Measurements from ENCODE around the gene MTCL1.

DNA sequence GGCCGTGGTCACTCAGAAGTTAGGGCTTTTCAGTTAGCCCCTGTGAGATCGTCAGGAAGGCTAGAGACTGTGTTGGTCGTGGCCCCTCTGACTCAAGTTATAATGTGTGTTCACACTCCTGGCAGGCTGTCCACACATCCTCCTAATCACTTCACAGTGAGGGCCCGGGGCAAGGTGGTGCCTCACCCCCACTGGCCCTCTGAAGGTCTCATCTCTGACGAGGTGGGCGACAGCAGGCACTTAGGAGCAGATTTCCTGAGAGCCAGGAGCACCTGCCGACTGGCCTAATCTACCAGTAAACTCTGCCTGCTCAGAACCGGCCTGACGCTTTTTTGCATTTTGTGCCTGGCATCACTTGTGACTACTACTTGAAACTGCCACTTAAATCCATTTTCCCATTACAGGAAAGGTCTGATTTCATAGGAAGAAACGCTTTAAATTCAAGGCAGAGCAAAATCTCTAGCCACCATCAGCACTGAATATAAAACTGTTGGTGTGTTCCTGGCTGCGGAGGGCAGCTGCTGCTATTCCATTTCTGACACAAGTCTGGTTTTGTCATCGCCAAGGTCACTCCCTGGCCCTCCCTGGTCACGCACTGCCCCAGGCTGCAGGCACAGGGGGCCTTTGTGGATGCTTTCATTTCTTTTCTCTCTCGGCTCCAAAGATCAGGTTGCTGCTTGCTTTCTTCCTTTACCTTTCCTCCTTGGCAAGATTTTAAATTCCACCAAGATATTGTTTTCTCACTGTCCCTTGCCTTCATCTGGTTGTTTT, 48.1 kb upstream of the MTCL1 start:
- TF ChIP-seq MXI1 (IDR thresholded peaks at IDR 0.05; ENCODE audit: low read depth, low read length) (no peak), POLR2A (IDR thresholded peaks at IDR 0.05; ENCODE audit: low read depth, low read length) (no peak), NR2C2 (IDR thresholded peaks at IDR 0.05; ENCODE audit: borderline replicate concordance, control insufficient read depth, insufficient read length, low read depth) (no peak), POLR2AphosphoS5 (IDR thresholded peaks at IDR 0.05; ENCODE audit: low read length) (no peak), ZNF622 (IDR thresholded peaks at IDR 0.05) (no peak), SMC3 (IDR thresholded peaks at IDR 0.05; ENCODE audit: borderline replicate concordance, low read length) (no peak)
- TF ChIP-seq, protein P1, sequence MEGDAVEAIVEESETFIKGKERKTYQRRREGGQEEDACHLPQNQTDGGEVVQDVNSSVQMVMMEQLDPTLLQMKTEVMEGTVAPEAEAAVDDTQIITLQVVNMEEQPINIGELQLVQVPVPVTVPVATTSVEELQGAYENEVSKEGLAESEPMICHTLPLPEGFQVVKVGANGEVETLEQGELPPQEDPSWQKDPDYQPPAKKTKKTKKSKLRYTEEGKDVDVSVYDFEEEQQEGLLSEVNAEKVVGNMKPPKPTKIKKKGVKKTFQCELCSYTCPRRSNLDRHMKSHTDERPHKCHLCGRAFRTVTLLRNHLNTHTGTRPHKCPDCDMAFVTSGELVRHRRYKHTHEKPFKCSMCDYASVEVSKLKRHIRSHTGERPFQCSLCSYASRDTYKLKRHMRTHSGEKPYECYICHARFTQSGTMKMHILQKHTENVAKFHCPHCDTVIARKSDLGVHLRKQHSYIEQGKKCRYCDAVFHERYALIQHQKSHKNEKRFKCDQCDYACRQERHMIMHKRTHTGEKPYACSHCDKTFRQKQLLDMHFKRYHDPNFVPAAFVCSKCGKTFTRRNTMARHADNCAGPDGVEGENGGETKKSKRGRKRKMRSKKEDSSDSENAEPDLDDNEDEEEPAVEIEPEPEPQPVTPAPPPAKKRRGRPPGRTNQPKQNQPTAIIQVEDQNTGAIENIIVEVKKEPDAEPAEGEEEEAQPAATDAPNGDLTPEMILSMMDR (IDR thresholded peaks at IDR 0.05 in 2 of 3, conservative IDR thresholded peaks at IDR 0.05 in 1 of 3; ENCODE audit: control insufficient read depth in 2 of 3, extremely low read depth in 1 of 3, insufficient read depth in 1 of 3, low read depth in 3 of 3, low read length in 3 of 3) = no peak
- TF ChIP-seq, protein P2, sequence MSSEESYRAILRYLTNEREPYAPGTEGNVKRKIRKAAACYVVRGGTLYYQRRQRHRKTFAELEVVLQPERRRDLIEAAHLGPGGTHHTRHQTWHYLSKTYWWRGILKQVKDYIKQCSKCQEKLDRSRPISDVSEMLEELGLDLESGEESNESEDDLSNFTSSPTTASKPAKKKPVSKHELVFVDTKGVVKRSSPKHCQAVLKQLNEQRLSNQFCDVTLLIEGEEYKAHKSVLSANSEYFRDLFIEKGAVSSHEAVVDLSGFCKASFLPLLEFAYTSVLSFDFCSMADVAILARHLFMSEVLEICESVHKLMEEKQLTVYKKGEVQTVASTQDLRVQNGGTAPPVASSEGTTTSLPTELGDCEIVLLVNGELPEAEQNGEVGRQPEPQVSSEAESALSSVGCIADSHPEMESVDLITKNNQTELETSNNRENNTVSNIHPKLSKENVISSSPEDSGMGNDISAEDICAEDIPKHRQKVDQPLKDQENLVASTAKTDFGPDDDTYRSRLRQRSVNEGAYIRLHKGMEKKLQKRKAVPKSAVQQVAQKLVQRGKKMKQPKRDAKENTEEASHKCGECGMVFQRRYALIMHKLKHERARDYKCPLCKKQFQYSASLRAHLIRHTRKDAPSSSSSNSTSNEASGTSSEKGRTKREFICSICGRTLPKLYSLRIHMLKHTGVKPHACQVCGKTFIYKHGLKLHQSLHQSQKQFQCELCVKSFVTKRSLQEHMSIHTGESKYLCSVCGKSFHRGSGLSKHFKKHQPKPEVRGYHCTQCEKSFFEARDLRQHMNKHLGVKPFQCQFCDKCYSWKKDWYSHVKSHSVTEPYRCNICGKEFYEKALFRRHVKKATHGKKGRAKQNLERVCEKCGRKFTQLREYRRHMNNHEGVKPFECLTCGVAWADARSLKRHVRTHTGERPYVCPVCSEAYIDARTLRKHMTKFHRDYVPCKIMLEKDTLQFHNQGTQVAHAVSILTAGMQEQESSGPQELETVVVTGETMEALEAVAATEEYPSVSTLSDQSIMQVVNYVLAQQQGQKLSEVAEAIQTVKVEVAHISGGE (CRISPR knock-in tag; IDR thresholded peaks at IDR 0.05) = no peak
- TF ChIP-seq, protein P3, sequence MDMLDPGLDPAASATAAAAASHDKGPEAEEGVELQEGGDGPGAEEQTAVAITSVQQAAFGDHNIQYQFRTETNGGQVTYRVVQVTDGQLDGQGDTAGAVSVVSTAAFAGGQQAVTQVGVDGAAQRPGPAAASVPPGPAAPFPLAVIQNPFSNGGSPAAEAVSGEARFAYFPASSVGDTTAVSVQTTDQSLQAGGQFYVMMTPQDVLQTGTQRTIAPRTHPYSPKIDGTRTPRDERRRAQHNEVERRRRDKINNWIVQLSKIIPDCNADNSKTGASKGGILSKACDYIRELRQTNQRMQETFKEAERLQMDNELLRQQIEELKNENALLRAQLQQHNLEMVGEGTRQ (IDR thresholded peaks at IDR 0.05; ENCODE audit: borderline replicate concordance, low read depth, low read length) = no peak

Measured in GM12878 (cell line).